ENCODE data around the gene SLC39A8. TPM values are rescaled to one million over a fixed set of nuclear protein-coding genes. Genes with fewer than 3 reads are reported as not detected.
"Not testable (repeated sequence)": the region's sequence is repeated elsewhere in the genome, so short reads cannot be mapped to it uniquely, and the experiment has no call there.

SLC39A8 gene
- total RNA-seq, 4 donors from 2014 or later, result 2.9 to 8.6 (median 6.3) TPM

GRCh38 chr4:102247041-102247440 lies 98.2 kb downstream of the SLC39A8 start:
- 31 to 36% methylated on average over 1 of the region's 1 CpG for WGBS, 2 donors
- no peaks in the 10 kb centered on the region for H3K36me3 ChIP-seq
- no peak for DNase-seq

DNA sequence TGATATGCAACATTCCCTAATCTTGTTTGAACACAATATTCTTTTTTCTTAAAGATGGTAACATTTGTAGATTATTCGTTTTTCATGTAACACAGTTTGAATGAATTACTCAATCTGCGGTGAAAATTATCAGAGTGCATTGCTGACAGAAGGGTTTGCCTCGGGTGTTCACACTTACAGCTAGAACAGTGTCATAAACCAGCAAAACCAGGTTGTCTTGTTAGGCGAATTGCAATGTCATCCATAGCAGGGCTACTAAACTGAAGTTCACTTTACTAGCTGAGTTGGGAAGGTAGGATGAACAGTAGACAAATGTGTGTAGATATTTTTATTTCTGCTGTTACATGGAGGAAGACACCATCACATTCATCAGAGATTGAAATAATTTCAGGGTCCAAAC lies 98.9 kb downstream of the SLC39A8 start:
- no peak for DNase-seq
- 51 to 73% methylated on average over 4 of the region's 4 CpGs for WGBS, 2 donors
- no peaks in the 10 kb centered on the region for H3K27me3 ChIP-seq

More at GRCh38 chr4:102247041-102247440, 98.2 kb downstream of the SLC39A8 start:
- Histone ChIP-seq H3K27me3 (no peaks in the 10 kb centered on the region), H3K27ac (no peak overlapping the region), H3K4me1 (peaks cover 0 to 8% (median 0%) of the 10 kb centered on the region in 3 donors), H3K9me3 (no peaks in the 10 kb centered on the region), H3K4me3 (no peak overlapping the region)
- intact Hi-C loops (cut with DNase I), result no loop called here
- no peak for TF ChIP-seq POLR2A (IDR thresholded peaks at IDR 0.05)
- TF ChIP-seq CTCF (IDR thresholded peaks at IDR 0.05), result no peak

GRCh38 chr4:102244878-102245535 lies 100.3 kb downstream of the SLC39A8 start:
- 80 to 81% methylated on average over 1 to 7 of the region's 23 CpGs for WGBS, 2 donors
- DNase-seq, result no peak

More for the DNA sequence above, 98.9 kb downstream of the SLC39A8 start:
- intact Hi-C loops (cut with DNase I), result no loop called here
- H3K9me3 ChIP-seq, result no peaks in the 10 kb centered on the region
- H3K4me3 ChIP-seq, result no peak overlapping the region
- H3K36me3 ChIP-seq, result no peaks in the 10 kb centered on the region
- H3K4me1 ChIP-seq, result peaks cover 0 to 8% (median 0%) of the 10 kb centered on the region in 3 donors
- TF ChIP-seq CTCF (IDR thresholded peaks at IDR 0.05), result no peak
- no peak for TF ChIP-seq POLR2A (IDR thresholded peaks at IDR 0.05)
- no peak overlapping the region for H3K27ac ChIP-seq

DNA sequence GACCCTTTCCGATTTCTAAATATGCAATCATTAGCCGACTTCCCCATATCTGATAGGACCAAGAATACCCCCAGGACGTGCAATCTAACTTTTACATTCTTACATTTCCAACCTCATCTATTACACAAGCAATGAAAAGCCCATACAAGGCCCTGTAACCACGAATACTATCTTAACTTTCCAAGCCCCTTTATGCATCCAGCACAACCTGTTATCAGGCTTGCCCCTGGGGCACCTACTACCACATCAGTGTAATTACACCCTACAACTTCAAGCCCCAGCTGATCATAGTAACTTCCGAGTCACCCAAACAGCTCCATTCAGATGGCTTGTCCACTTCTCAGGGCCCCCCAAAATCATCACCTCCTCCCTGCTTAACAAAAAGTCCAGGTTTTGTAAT lies 102.0 kb downstream of the SLC39A8 start:
- H3K9me3 ChIP-seq; intact Hi-C loops (cut with DNase I); H3K27me3 ChIP-seq; H3K36me3 ChIP-seq; H3K4me1 ChIP-seq; H3K4me3 ChIP-seq; DNase-seq; H3K27ac ChIP-seq: not testable (repeated sequence)
- WGBS, 2 donors, result 68 to 75% methylated on average over 5 of the region's 5 CpGs

More at GRCh38 chr4:102244878-102245535, 100.3 kb downstream of the SLC39A8 start:
- no peak overlapping the region for H3K4me3 ChIP-seq
- H3K4me1 ChIP-seq, result peaks cover 0 to 8% (median 0%) of the 10 kb centered on the region in 3 donors
- H3K36me3 ChIP-seq, result no peaks in the 10 kb centered on the region
- no peaks in the 10 kb centered on the region for H3K9me3 ChIP-seq
- H3K27ac ChIP-seq, result no peak overlapping the region
- intact Hi-C loops (cut with DNase I), result no loop called here
- TF ChIP-seq CTCF (IDR thresholded peaks at IDR 0.05) (no peak), POLR2A (IDR thresholded peaks at IDR 0.05) (no peak)
- no peaks in the 10 kb centered on the region for H3K27me3 ChIP-seq

DNA sequence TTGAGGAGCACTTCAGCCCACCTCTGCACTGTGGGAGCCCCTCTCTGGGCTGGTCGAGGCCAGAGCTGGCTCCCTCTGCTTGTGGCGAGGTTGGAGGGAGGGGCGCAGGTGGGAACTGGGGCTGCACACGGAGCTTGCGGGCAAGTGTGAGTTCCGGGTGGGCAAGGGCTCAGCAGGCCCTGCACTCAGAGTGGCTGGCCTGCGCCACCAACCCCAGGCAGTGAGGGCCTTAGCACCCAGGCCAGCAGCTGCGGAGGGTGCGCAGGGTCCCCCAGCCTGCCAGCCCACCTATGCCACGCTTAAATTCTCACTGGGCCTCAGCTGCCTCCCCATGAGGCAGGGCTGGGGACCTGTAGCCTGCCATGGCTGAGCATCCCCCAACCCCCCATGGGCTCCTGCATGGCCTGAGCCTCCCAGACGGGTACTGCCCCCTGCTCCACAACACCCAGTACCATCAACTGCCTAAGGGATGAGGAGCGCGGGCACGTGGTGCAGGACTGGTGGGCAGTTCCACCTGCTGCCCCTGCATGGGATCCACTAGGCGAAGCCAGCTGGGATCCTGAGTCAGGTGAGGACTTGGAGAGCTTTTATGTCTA lies 110.9 kb downstream of the SLC39A8 start:
- Histone ChIP-seq H3K36me3 (no peaks in the 10 kb centered on the region), H3K4me1 (no peaks in the 10 kb centered on the region), H3K27me3 (no peaks in the 10 kb centered on the region), H3K4me3 (no peak overlapping the region), H3K9me3 (peaks cover 0 to 13% (median 0%) of the 10 kb centered on the region in 3 donors), H3K27ac (no peak overlapping the region)
- intact Hi-C loops (cut with DNase I), result no loop called here
- TF ChIP-seq CTCF (IDR thresholded peaks at IDR 0.05) (no peak), POLR2A (IDR thresholded peaks at IDR 0.05) (no peak)
- no peak for DNase-seq
- WGBS, 2 donors, result 100% methylated on average over 1 to 3 of the region's 15 CpGs
